ENCODE data around the gene UFD1.
A peak's percentile ranks its signal among the peaks of the same experiment; 100 is the strongest.
"Not testable (repeated sequence)": the region's sequence is repeated elsewhere in the genome, so short reads cannot be mapped to it uniquely, and the experiment has no call there.

UFD1 gene

GRCh38 chr22:19442166-19442565 is 36.8 kb downstream of the UFD1 start:
- H3K27ac ChIP-seq = no peak overlapping the region
- DNase-seq (ENCODE audit: low spot score) = no peak
- TF ChIP-seq, protein P1, sequence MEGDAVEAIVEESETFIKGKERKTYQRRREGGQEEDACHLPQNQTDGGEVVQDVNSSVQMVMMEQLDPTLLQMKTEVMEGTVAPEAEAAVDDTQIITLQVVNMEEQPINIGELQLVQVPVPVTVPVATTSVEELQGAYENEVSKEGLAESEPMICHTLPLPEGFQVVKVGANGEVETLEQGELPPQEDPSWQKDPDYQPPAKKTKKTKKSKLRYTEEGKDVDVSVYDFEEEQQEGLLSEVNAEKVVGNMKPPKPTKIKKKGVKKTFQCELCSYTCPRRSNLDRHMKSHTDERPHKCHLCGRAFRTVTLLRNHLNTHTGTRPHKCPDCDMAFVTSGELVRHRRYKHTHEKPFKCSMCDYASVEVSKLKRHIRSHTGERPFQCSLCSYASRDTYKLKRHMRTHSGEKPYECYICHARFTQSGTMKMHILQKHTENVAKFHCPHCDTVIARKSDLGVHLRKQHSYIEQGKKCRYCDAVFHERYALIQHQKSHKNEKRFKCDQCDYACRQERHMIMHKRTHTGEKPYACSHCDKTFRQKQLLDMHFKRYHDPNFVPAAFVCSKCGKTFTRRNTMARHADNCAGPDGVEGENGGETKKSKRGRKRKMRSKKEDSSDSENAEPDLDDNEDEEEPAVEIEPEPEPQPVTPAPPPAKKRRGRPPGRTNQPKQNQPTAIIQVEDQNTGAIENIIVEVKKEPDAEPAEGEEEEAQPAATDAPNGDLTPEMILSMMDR (IDR thresholded peaks at IDR 0.05) = no peak
- no peak overlapping the region for H3K4me3 ChIP-seq

DNA sequence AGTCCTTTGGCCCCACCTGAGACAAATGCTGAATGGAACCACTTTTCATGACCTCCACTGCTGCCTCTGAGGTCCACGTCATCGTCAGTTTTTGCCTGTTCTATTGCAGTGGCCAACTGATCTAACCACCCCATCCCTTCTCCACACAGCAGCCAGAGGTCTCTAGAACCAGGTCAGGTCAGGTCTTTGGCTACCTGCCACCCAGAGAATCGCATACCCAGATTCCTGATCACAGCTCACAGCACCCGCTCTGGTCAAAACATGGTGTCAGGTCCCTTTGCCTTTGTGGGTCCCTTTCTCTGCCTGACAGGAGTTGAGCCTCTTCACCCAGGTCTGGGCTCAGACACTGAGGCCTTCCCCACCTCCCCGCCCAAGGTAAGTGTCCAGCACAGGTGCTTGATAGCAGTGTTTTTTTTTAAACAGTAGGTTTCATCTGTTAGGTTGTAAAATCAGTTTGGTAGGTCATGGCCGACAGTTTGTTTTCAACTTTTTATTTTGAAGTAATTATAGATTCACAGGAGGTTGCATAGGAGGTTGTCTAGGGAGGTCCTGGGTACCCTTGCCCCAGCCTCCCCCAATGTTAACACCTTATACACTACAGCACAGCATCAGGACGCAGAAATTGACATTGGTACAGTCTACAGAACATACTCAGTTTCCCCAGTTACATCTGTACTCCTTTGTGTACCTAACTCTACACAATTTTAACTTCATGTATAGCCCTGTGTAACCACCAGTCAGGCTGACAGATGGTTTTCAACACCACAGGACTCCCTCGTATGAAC is 38.4 kb downstream of the UFD1 start:
- Histone ChIP-seq H3K27ac (no peak overlapping the region), H3K4me3 (no peak overlapping the region)
- DNase-seq (ENCODE audit: low spot score) = no peak
- TF ChIP-seq, protein P1 (IDR thresholded peaks at IDR 0.05) = no peak

DNA sequence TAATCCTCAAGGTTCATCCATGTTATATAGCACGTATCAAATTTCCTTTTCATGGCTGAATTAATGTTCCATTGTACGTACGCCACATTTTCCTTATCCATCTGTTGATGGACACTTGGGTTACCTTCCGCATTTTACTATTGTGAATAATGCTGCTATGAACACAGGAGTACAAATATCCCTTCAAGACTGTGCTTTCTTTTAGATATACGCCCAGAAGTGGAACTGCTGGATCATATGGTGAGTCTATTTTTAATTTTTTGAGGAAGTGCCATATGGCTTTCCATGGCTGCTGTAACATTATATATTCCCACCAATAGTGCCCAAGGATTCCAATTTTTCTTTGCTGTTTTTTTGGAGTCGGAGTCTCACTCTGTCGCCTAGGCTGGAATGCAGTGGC is 40.7 kb downstream of the UFD1 start:
- no peak overlapping the region for H3K27ac ChIP-seq
- no peak for DNase-seq (ENCODE audit: low spot score)
- TF ChIP-seq, protein P1 (IDR thresholded peaks at IDR 0.05) = no peak
- no peak overlapping the region for H3K4me3 ChIP-seq

DNA sequence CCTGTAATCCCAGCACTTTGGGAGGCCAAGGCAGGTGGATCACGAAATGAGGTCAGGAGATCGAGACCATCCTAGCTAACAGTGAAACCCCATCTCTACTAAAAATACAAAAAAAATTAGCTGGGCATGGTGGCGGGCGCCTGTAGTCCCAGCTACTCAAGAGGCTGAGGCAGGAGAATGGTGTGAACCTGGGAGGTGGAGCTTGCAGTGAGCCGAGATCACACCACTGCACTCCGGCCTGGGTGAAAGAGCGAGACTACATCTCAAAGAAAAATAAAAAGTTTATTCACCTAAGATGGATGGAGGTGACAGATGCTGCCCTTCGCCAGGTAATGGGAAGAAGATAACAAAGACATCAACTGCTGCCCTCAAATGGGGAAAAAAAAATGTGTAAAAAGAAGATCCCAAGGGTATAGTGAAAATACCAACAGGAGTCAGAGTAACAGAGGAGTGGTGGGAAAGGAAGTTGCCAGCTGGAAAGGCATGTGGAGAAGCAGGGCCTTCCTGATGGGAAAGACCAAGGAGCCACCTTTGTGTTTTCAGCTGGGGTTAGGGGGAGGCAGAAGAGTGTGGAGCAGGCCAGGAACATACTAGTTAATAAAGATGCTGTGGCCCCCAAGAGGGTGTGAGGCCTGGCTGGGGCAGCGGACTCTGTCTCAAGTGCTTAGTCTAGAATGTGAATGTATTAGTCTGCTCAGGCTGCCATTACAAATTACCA is 42.4 kb downstream of the UFD1 start:
- H3K4me3 ChIP-seq; DNase-seq (ENCODE audit: low spot score); H3K27ac ChIP-seq: not testable (repeated sequence)

DNA sequence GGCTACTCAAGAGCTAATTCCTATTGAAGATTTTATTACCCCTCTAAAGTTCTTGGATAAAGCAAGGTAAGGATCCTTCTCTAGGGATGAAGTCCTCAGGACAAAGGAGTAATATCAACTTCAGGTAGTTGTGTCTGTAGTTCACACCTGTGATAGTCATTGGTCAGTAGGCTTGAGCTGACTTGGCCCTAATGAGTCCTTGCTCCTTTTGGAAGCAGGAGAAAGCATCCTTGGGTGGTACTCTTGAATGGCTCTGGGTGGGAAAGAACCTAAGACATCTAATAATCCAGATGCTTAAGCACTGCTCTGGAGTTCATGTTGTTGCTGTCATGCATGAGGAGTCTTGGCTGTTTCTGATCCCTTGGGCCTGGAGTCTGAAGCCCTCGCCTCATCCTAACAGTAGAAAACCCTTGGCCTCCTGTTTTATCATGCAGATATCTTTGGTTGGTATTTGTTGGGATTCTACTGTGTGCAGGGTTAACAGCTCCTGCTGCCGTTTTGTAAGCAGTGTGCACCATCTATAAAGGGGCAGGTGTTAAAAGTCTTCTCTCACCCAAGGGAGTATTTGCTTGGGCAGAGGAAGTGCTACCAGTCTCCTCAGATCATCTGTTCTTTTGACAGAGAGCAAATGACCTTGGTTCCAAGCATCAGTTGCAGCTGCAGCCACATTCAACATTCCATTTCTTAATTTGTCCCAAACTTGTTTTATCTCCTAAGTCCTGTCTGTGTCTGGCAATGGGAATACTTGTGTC is 44.0 kb downstream of the UFD1 start:
- TF ChIP-seq, protein P1 (IDR thresholded peaks at IDR 0.05) = no peak
- no peak overlapping the region for H3K27ac ChIP-seq
- H3K4me3 ChIP-seq = no peak overlapping the region
- DNase-seq (ENCODE audit: low spot score) = no peak

DNA sequence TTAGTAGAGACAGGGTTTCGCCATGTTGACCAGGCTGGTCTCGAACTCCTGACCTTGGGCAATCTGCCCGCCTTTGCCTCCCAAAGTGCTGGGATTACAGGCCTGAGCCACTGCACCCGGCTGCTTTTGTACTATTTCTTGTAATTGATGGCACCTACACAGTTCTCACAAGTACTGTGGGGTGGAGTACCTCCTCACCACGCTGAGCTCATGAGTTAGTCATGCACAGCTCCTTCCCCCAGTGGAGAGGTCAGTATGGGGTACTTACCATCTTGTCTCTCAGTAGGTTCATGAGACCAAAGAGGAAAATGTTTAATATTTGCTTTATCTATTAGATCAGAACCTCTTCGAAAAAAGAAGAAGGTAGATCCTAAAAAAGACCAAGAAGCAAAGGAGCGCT is 44.6 kb downstream of the UFD1 start:
- TF ChIP-seq, protein P1 (IDR thresholded peaks at IDR 0.05) = no peak
- Histone ChIP-seq H3K4me3 (no peak overlapping the region), H3K27ac (no peak overlapping the region)
- DNase-seq (ENCODE audit: low spot score) = no peak

DNA sequence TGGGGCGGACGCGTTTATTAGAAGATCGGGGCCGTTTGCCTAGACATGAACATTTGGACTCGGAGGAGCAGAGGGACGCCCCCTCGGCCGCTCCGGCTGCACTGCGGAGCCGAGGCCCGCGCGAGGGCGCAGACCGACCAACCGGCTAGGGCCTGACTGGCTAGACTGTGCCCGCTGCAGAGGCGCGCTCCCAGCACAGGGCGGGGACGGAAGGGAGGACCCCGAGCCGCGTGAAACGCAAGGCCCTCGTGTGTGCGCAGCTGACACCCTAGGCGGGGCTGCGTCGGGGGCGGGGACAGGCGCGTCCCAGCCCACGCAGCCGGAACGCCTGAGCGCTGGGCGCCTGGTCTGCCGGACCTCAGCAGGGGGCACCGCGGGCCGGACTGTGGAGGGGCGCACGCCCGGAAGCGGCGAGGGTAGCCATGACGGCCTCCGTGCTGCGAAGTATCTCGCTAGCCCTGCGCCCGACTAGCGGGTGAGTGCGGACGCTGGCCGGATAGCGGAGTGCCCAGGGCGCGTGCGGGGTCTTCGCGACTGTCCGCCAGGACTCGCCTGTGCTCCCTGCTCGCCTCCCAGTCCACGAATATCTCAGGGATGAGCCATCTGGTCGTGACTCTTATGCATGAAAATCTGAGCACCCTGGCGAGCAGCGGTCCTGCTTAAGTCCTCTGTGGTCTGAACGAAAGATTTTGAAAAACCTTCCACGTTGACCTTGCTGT is 46.7 kb downstream of the UFD1 start, which contains the start of gene MRPL40:
Gene MRPL40 (plus strand): TSS at position 413 of the 719 bp plus-strand sequence. CDS start 10 bp downstream, at position 423.
- peak within 1 kb of the TSS; percentile 81 for H3K4me3 ChIP-seq
- DNase-seq (ENCODE audit: low spot score) = peak; percentile 95
- H3K27ac ChIP-seq = peak within 1 kb of the TSS; percentile 79 to 95
- TF ChIP-seq, protein P1 (IDR thresholded peaks at IDR 0.05) = no peak
